H9 (cell line): Measurements from ENCODE around the gene TMPRSS6. TPM values are rescaled to one million over a fixed set of nuclear protein-coding genes. Genes with fewer than 3 reads are reported as not detected.

Experiments
- DNase-seq: peaks from one replicate; pipeline ENCODE4 v3.0.0-alpha.2; 2017
- H2AFZ ChIP-seq: one replicate; pipeline ENCODE4 v1.6.1; 2013; ENCODE audit warnings: mild to moderate bottlenecking, low read length, control low read depth, moderate library complexity
- H2AK5ac ChIP-seq: 2 replicates; pipeline ENCODE4 v1.6.1; 2013; ENCODE audit warnings: low read length, control low read depth, mixed read lengths; ENCODE audit not compliant: insufficient read length
- H2BK120ac ChIP-seq: one replicate; pipeline ENCODE4 v1.6.1; 2013; ENCODE audit warnings: low read depth, mild to moderate bottlenecking, low read length, control low read depth, inconsistent platforms; ENCODE audit not compliant: poor library complexity, severe bottlenecking
- H2BK12ac ChIP-seq: 2 replicates; pipeline ENCODE4 v1.6.1; 2013; ENCODE audit warnings: low read length, control low read depth, mixed read lengths, low read depth; ENCODE audit not compliant: insufficient read length
- H2BK15ac ChIP-seq: 2 replicates; pipeline ENCODE4 v1.6.1; 2013; ENCODE audit warnings: low read depth, low read length, control low read depth
- H2BK20ac ChIP-seq: one replicate; pipeline ENCODE4 v1.6.1; 2013; ENCODE audit warnings: low read depth, mild to moderate bottlenecking, low read length, control low read depth, inconsistent platforms; ENCODE audit not compliant: poor library complexity, severe bottlenecking
- H2BK5ac ChIP-seq: 2 replicates; pipeline ENCODE4 v1.6.1; 2013; ENCODE audit warnings: low read length, control low read depth, mixed read lengths; ENCODE audit not compliant: insufficient read length
- H3K14ac ChIP-seq: 2 replicates; pipeline ENCODE4 v1.6.1; 2013; ENCODE audit warnings: low read length, control low read depth; ENCODE audit not compliant: insufficient read depth
- H3K18ac ChIP-seq: 2 replicates; pipeline ENCODE4 v1.6.1; 2013; ENCODE audit warnings: low read depth, mild to moderate bottlenecking, mixed read lengths, low read length, control low read depth; ENCODE audit not compliant: insufficient read length
- H3K23ac ChIP-seq: 2 replicates; pipeline ENCODE4 v1.6.1; 2013; ENCODE audit warnings: low read length, control low read depth, mixed read lengths, low read depth; ENCODE audit not compliant: insufficient read length
- H3K23me2 ChIP-seq: 2 replicates; pipeline ENCODE4 v1.6.1; 2013; ENCODE audit warnings: low read depth, mild to moderate bottlenecking, mixed read lengths, low read length, control low read depth; ENCODE audit not compliant: insufficient read length, poor library complexity, severe bottlenecking
- H3K27ac ChIP-seq: 2 replicates; pipeline ENCODE4 v1.5.1; 2013; ENCODE audit warnings: low read length, control low read depth, mixed read lengths, low read depth; ENCODE audit not compliant: insufficient read length
- H3K27me3 ChIP-seq: 2 replicates; pipeline ENCODE4 v1.6.1; 2013; ENCODE audit warnings: low read length, control low read depth, inconsistent platforms; ENCODE audit not compliant: insufficient read depth
- H3K4ac ChIP-seq: 2 replicates; pipeline ENCODE4 v1.6.1; 2013; ENCODE audit warnings: low read depth, mild to moderate bottlenecking, control low read depth, inconsistent platforms, low read length, moderate library complexity
- H3K4me1 ChIP-seq: 2 replicates; pipeline ENCODE4 v1.6.1; 2013; ENCODE audit warnings: low read length, control low read depth, inconsistent platforms; ENCODE audit not compliant: insufficient read depth
- H3K4me2 ChIP-seq: 2 replicates; pipeline ENCODE4 v1.6.1; 2013; ENCODE audit warnings: low read length, control low read depth, mixed read lengths; ENCODE audit not compliant: insufficient read length, insufficient read depth
- H3K56ac ChIP-seq: 2 replicates; pipeline ENCODE4 v1.6.1; 2013; ENCODE audit warnings: low read depth, mild to moderate bottlenecking, mixed read lengths, low read length, control low read depth; ENCODE audit not compliant: insufficient read length
- H3K79me1 ChIP-seq: 2 replicates; pipeline ENCODE4 v1.6.1; 2013; ENCODE audit warnings: low read depth, mild to moderate bottlenecking, moderate library complexity, low read length, control low read depth, inconsistent platforms; ENCODE audit not compliant: insufficient read depth, poor library complexity, severe bottlenecking
- H3K79me2 ChIP-seq: 2 replicates; pipeline ENCODE4 v1.6.1; 2013; ENCODE audit warnings: low read length, control low read depth, inconsistent platforms; ENCODE audit not compliant: insufficient read depth
- H3K9ac ChIP-seq: 2 replicates; pipeline ENCODE4 v1.6.1; 2013; ENCODE audit warnings: low read length, control low read depth, mixed read lengths; ENCODE audit not compliant: insufficient read length; ENCODE audit errors: extremely low read depth
- H3K9me3 ChIP-seq: one replicate; pipeline ENCODE4 v1.6.1; 2013; ENCODE audit warnings: low read depth, low read length, inconsistent platforms; ENCODE audit not compliant: control insufficient read depth
- H3T11ph ChIP-seq: one replicate; pipeline ENCODE4 v1.6.1; 2013; ENCODE audit warnings: mild to moderate bottlenecking, low read length, control low read depth, inconsistent platforms
- H4K20me1 ChIP-seq: one replicate; pipeline ENCODE4 v1.6.1; 2013; ENCODE audit not compliant: control insufficient read depth, insufficient read length, insufficient read depth
- H4K5ac ChIP-seq: 2 replicates; pipeline ENCODE4 v1.6.1; 2013; ENCODE audit warnings: low read depth, mild to moderate bottlenecking, mixed read lengths, low read length, control low read depth; ENCODE audit not compliant: insufficient read length
- H4K8ac ChIP-seq: replicated peaks from 2 replicates; pipeline ENCODE4 v1.6.1; 2013; ENCODE audit warnings: low read length, control low read depth, mixed read lengths, low read depth; ENCODE audit not compliant: insufficient read length
- H4K91ac ChIP-seq: 2 replicates; pipeline ENCODE4 v1.6.1; 2013; ENCODE audit warnings: low read depth, mild to moderate bottlenecking, moderate library complexity, mixed read lengths, low read length, control low read depth; ENCODE audit not compliant: insufficient read length
- H3K27ac Mint-ChIP-seq, 3 experiments: 2 replicates in 2 of 3; 3 replicates in 1 of 3; pipeline ENCODE4 v1.8.0; 2020 to 2021; ENCODE audit warnings: mixed read lengths in 3 of 3, mild to moderate bottlenecking in 1 of 3, moderate library complexity in 1 of 3
- H3K27me3 Mint-ChIP-seq: 2 replicates; pipeline ENCODE4 v1.8.0; 2021; ENCODE audit warnings: low read depth, mild to moderate bottlenecking, moderate library complexity, mixed read lengths
- H3K36me3 Mint-ChIP-seq, 3 experiments: 2 replicates in 2 of 3; 3 replicates in 1 of 3; pipeline ENCODE4 v1.8.0; 2020 to 2021; ENCODE audit warnings: low read depth in 3 of 3, mixed read lengths in 3 of 3; ENCODE audit not compliant: insufficient read depth in 1 of 3
- H3K4me1 Mint-ChIP-seq, 2 experiments: 2 replicates each; pipeline ENCODE4 v1.8.0; 2020; ENCODE audit warnings: mixed read lengths in 2 of 2
- H3K4me3 Mint-ChIP-seq, 2 experiments: 2 replicates in 1 of 2; 3 replicates in 1 of 2; pipeline ENCODE4 v1.8.0; 2020 to 2021; ENCODE audit warnings: mild to moderate bottlenecking in 2 of 2, mixed read lengths in 2 of 2, moderate library complexity in 1 of 2
- H3K9me3 Mint-ChIP-seq, 2 experiments: 2 replicates in 1 of 2; 3 replicates in 1 of 2; pipeline ENCODE4 v1.8.0; 2020; ENCODE audit warnings: mild to moderate bottlenecking in 2 of 2, mixed read lengths in 2 of 2, moderate library complexity in 1 of 2
- CTCF ChIP-seq: fragments of 200-600 bp; sonication (generic); conservative IDR thresholded peaks from 3 replicates; pipeline ENCODE4 v1.8.0; 2021; ENCODE audit warnings: antibody characterized with exemption, mild to moderate bottlenecking
- WGBS: extraction: QIAGEN DNeasy Blood & Tissue Kit; methylation state at CpG from one replicate; pipeline ENCODE4 v1.1.7; 2013; ENCODE audit warnings: missing lambda C conversion rate, low lambda C conversion rate, mixed read lengths; ENCODE audit not compliant: insufficient read length; ENCODE audit errors: extremely low coverage; 5-methylcytosine and 5-hydroxymethylcytosine counted together
- total RNA-seq: library from RNA; stranded (reverse); gene quantifications from 2 replicates; pipeline ENCODE4 v1.2.1, GENCODE V29; 2021

TMPRSS6 gene
- total RNA-seq, 1 experiment from 2014 or later = not detected

GRCh38 chr22:37126882-37127281, 17.4 kb upstream of the TMPRSS6 start:
- no peaks in the 10 kb centered on the region for H3K36me3 Mint-ChIP-seq
- no peak overlapping the region for H4K91ac ChIP-seq
- H4K8ac ChIP-seq = no peak overlapping the region
- no peak overlapping the region for H2AFZ ChIP-seq
- no peak overlapping the region for H3K23ac ChIP-seq
- no peaks in the 10 kb centered on the region for H3K9me3 Mint-ChIP-seq
- no peak overlapping the region for H4K5ac ChIP-seq
- H3K27me3 ChIP-seq = no peaks in the 10 kb centered on the region
- no peak overlapping the region for H3K27ac Mint-ChIP-seq
- H3K27me3 Mint-ChIP-seq = peaks cover 12% of the 10 kb centered on the region
- H3K23me2 ChIP-seq = no peaks in the 10 kb centered on the region
- no peak overlapping the region for H2BK12ac ChIP-seq
- H2BK15ac ChIP-seq = no peak overlapping the region
- no peak overlapping the region for H3K27ac ChIP-seq
- no peak overlapping the region for H3K56ac ChIP-seq
- H3K4me2 ChIP-seq = no peak overlapping the region
- peaks cover 14 to 40% of the 10 kb centered on the region in 2 experiments for H3K4me1 Mint-ChIP-seq
- H3K79me1 ChIP-seq = no peaks in the 10 kb centered on the region
- H3K9me3 ChIP-seq = no peaks in the 10 kb centered on the region
- no peak overlapping the region for H2AK5ac ChIP-seq
- H3K18ac ChIP-seq = no peak overlapping the region
- no peak overlapping the region for H2BK5ac ChIP-seq
- no peak overlapping the region for H3T11ph ChIP-seq
- H3K79me2 ChIP-seq = no peaks in the 10 kb centered on the region
- no peak overlapping the region for H3K9ac ChIP-seq
- peak; percentile 80 for TF ChIP-seq CTCF
- DNase-seq = peak; percentile 56
- H3K14ac ChIP-seq = no peak overlapping the region
- peaks cover 1% of the 10 kb centered on the region; the same call in 1 of the 2 replicates for H3K4me1 ChIP-seq
- no peak overlapping the region for H2BK20ac ChIP-seq
- no peak overlapping the region for H3K4ac ChIP-seq
- no peak overlapping the region for H3K4me3 Mint-ChIP-seq
- no peaks in the 10 kb centered on the region for H4K20me1 ChIP-seq
- no peak overlapping the region for H2BK120ac ChIP-seq
- WGBS = no CpG with 5 or more reads among the region's 5 CpGs
